Hematopoietic multipotent progenitor cell (in vitro differentiated cells): Measurements from ENCODE around the gene PCDH9. TPM values are rescaled to one million over a fixed set of nuclear protein-coding genes. Genes with fewer than 3 reads are reported as not detected.

Source experiments
- DNase-seq, 3 donors: peaks; one replicate each; pipeline ENCODE4 v3.0.0-alpha.2; 2011 to 2015; ENCODE audit warnings: low read depth in 2 of 3, low spot score in 2 of 3
- total RNA-seq: library from RNA; depleted of rRNA; stranded (reverse); fragments of >200 nt; gene quantifications from one replicate; pipeline ENCODE4 v1.2.3, GENCODE V29; 2012

Gene PCDH9
- total RNA-seq, 1 donor, result 14.8 TPM

GRCh38 chr13:66339214-66339613 lies 890.9 kb downstream of the PCDH9 start:
- no peak for DNase-seq

GRCh38 chr13:66338542-66338941 lies 891.6 kb downstream of the PCDH9 start:
- no peak for DNase-seq

GRCh38 chr13:66335626-66336025 lies 894.5 kb downstream of the PCDH9 start:
- DNase-seq, result peak in 1 of 3 donors; percentile 50

GRCh38 chr13:66329988-66330451 lies 900.1 kb downstream of the PCDH9 start:
- DNase-seq, result peak in 2 of 3 donors; percentile 49 to 68

GRCh38 chr13:66328476-66328875 lies 901.7 kb downstream of the PCDH9 start:
- DNase-seq, result no peak

GRCh38 chr13:66323745-66324347 lies 906.3 kb downstream of the PCDH9 start:
- DNase-seq, result no peak

GRCh38 chr13:66322936-66323335 lies 907.2 kb downstream of the PCDH9 start:
- DNase-seq, result peak in 1 of 3 donors; percentile 46

- peak in 1 of 3 donors; percentile 44 for DNase-seq
These were observed 907.9 kb downstream of the PCDH9 start for GRCh38 chr13:66322193-66322740.

- no peak for DNase-seq
These were observed 915.2 kb downstream of the PCDH9 start for GRCh38 chr13:66314911-66315310.

GRCh38 chr13:66313413-66313812 lies 916.7 kb downstream of the PCDH9 start:
- no peak for DNase-seq

- no peak for DNase-seq
These were observed 917.6 kb downstream of the PCDH9 start for GRCh38 chr13:66312312-66313087.

GRCh38 chr13:66305961-66306617 lies 924.0 kb downstream of the PCDH9 start:
- DNase-seq, result no peak

- no peak for DNase-seq
These were observed 928.7 kb downstream of the PCDH9 start for GRCh38 chr13:66301482-66301881.

GRCh38 chr13:66301006-66301405 lies 929.1 kb downstream of the PCDH9 start:
- no peak for DNase-seq

- no peak for DNase-seq
These were observed 933.3 kb downstream of the PCDH9 start for GRCh38 chr13:66296875-66297274.

- no peak for DNase-seq
These were observed 933.8 kb downstream of the PCDH9 start for GRCh38 chr13:66296328-66296727.

GRCh38 chr13:66286806-66287205 lies 943.3 kb downstream of the PCDH9 start:
- peak in 2 of 3 donors; percentile 3 to 9 for DNase-seq

GRCh38 chr13:66275416-66275815 lies 954.7 kb downstream of the PCDH9 start:
- DNase-seq, result no peak

- no peak for DNase-seq
These were observed 957.1 kb downstream of the PCDH9 start for GRCh38 chr13:66273011-66273410.

GRCh38 chr13:66266761-66267160 lies 963.4 kb downstream of the PCDH9 start:
- no peak for DNase-seq

GRCh38 chr13:66266348-66266747 lies 963.8 kb downstream of the PCDH9 start:
- DNase-seq, result no peak
